Renal pelvis (tissue), 4 donors: ENCODE data around the gene SDR42E1. TPM values are rescaled to one million over a fixed set of nuclear protein-coding genes. Genes with fewer than 3 reads are reported as not detected.

Source experiments
- DNase-seq: peaks from one replicate; pipeline ENCODE4 v3.0.0-alpha.2; 2013
- polyA plus RNA-seq, 3 donors: library from polyadenylated mRNA; unstranded; fragments of 120-200 nt; gene quantifications; one replicate each; pipeline ENCODE4 v1.2.1, GENCODE V29; 2013; ENCODE audit not compliant: insufficient read length in 3 of 3

SDR42E1 gene
- polyA plus RNA-seq, 3 donors: 14.6 to 20.0 (median 14.7) TPM

- DNase-seq: no peak
Observed at GRCh38 chr16:81945665-81946064, 65.6 kb downstream of the SDR42E1 start.

- DNase-seq: no peak
Observed at GRCh38 chr16:81942007-81942601, 69.2 kb downstream of the SDR42E1 start.

DNA sequence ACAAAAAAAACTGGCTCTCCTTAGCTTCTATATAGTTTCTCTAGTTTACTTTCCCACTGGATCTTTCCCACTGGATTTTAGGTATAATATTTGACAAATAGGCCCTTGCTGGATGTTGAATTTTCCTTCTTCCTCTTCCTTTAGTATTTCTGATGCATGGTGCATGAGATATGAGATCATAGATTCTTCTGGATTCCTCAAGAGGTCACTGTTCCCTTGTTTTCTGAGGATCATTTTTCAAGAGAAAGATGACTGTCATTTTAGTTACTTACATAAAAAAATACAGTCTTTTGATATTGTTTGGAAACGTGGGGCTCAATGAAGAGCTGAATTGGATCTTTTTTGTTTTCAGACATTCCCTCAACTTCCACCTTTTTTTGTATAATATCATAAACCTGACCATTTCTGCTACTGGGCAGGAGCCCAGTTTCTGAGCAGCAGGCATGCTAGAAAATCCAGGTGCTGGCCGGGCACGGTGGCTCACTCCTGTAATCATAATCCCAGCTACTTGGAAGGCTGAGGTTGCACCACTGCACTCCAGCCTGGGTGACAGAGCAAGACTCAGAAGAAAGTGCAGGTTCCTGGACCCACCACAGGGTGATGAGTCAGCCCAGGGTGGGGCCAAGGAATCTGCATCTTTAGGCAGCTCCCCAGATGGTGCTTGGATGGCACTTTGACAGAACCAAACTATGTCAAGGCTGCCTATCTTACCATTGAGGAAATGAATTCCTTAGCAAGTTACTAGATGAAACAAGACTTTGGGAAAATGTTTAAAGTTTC, 70.3 kb downstream of the SDR42E1 start:
- peak; percentile 35 for DNase-seq

DNA sequence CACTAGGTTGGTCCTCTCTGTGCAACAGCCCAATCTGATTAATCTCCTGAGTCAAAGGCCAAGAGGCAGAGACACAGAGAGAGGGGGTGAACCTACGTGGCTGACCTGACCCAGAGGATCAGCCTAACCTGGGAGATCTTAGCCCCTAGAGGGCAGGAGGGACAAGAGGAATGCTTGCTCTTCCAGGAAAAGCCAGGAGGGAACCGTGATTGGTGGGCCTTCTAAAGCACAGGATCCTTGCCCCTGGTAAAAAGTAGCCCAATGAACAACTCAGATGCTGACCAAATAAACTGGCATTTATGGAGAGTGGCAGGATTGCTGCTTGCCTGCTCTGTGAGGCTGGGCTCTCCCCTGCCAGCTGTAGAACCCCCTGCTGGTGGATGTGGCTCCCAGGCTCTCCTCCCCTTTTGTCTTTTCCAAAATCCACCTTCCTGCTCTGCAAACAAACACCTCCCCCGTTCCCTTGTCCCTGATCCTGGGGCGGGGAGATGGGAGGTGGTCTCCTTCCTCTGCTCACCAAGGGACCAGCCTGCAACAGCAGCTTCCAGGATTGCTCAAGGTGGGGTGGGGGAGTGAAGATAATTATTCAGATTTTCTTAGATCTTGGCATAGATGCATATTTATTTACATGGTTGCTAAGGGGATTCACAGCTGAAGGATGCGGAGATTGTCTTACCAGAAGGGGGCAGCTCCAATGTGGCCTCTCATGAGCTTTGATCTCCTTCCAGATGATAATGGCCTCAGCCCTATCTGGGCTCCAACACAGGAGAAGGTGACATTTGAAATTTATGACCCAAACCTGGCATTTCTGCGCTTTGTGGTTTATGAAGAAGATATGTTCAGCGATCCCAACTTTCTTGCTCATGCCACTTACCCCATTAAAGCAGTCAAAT, 71.9 kb downstream of the SDR42E1 start:
- DNase-seq: no peak

Other genes with a start within 250 kb of the SDR42E1 start
- 10 to 100 TPM; 32.7 to 67.4 (median 37.9) TPM for gene PLCG2, start 232.2 kb downstream of the SDR42E1 start, polyA plus RNA-seq
- 10 to 100 TPM; 11.0 to 18.0 (median 13.5) TPM for gene HSD17B2, start 23.8 kb upstream of the SDR42E1 start, polyA plus RNA-seq
- gene MPHOSPH6, start 158.8 kb upstream of the SDR42E1 start, polyA plus RNA-seq: 10 to 100 TPM; 46.7 to 59.6 (median 46.9) TPM